ENCODE measurements around the gene CDHR1. TPM values are rescaled to one million over a fixed set of nuclear protein-coding genes. Genes with fewer than 3 reads are reported as not detected.
A peak's percentile ranks its signal among the peaks of the same experiment; 100 is the strongest.

CDHR1 gene
- polyA plus RNA-seq, 1 donor from 2014 or later = 1.9 TPM

DNA sequence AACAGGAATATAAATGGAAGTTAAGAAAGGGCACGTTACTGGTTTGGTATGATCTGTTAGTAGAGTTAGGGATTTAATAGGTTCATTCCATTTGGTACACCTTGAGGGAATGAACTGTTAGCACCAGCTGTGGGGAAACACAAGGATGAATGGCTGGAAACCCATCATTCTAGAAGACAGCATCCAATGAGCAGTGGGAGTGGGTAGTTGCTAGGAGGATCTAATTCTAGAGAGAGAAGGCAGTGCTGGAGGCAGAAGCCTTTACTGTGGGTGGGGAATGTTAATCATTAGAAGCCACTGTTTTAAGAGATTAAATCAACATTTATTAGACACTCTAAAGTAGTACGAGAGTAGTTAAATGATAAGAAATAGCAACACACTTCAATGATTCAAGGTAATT, 36.3 kb upstream of the CDHR1 start:
- no peak overlapping the region for H2AFZ ChIP-seq (ENCODE audit: low read depth, low read length)
- no peak overlapping the region for H3K4me2 ChIP-seq (ENCODE audit: low read length)
- no peak overlapping the region for H3K4me3 ChIP-seq (ENCODE audit: low read length)
- no peaks in the 10 kb centered on the region for H3K79me2 ChIP-seq (replicated peaks; ENCODE audit: insufficient read depth, low read length)
- H3F3A ChIP-seq (ENCODE audit: insufficient read depth, low read length, poor library complexity, severe bottlenecking) = no peaks in the 10 kb centered on the region
- H4K20me1 ChIP-seq (ENCODE audit: insufficient read depth) = no peaks in the 10 kb centered on the region
- no peaks in the 10 kb centered on the region for H3K27me3 ChIP-seq (ENCODE audit: insufficient read depth, low read depth, low read length)
- TF ChIP-seq TAF1 (IDR thresholded peaks at IDR 0.05; ENCODE audit: low read depth) = no peak
- no peak for TF ChIP-seq RAD21 (conservative IDR thresholded peaks at IDR 0.05)
- H3K27ac ChIP-seq (ENCODE audit: low read length) = no peak overlapping the region
- H3K9me2 ChIP-seq (ENCODE audit: insufficient read depth, low read length) = no peaks in the 10 kb centered on the region
- no peak overlapping the region for H3K9ac ChIP-seq (ENCODE audit: low read length)
- no peaks in the 10 kb centered on the region for H3K36me3 ChIP-seq (ENCODE audit: insufficient read depth, low read length)
- H3K9me3 ChIP-seq (ENCODE audit: low read length) = no peaks in the 10 kb centered on the region

DNA sequence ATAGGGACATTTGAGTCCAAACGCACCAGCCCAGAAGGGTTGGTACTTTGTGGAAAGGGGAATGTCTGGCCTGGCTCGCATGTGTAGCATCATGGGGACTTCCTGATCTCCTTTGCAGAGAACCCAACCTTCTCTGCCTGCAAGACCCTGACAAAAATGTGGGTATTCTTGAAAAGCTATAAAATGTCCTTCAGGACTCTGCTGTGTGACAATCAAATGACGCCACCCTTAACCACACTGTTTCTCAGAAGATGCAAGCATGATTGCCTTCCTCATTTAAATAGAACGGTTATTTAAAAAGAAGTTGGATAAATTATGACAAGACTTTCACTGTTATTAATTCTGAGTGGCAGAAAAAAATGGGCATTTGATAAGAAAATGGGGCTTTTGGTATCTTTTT, 35.8 kb upstream of the CDHR1 start:
- H3F3A ChIP-seq (ENCODE audit: insufficient read depth, low read length, poor library complexity, severe bottlenecking) = no peaks in the 10 kb centered on the region
- no peak overlapping the region for H3K4me3 ChIP-seq (ENCODE audit: low read length)
- H3K36me3 ChIP-seq (ENCODE audit: insufficient read depth, low read length) = no peaks in the 10 kb centered on the region
- H3K79me2 ChIP-seq (replicated peaks; ENCODE audit: insufficient read depth, low read length) = no peaks in the 10 kb centered on the region
- no peak overlapping the region for H3K27ac ChIP-seq (ENCODE audit: low read length)
- H3K9me3 ChIP-seq (ENCODE audit: low read length) = no peaks in the 10 kb centered on the region
- no peaks in the 10 kb centered on the region for H3K9me2 ChIP-seq (ENCODE audit: insufficient read depth, low read length)
- H4K20me1 ChIP-seq (ENCODE audit: insufficient read depth) = no peaks in the 10 kb centered on the region
- H3K4me2 ChIP-seq (ENCODE audit: low read length) = no peak overlapping the region
- no peak overlapping the region for H2AFZ ChIP-seq (ENCODE audit: low read depth, low read length)
- H3K27me3 ChIP-seq (ENCODE audit: insufficient read depth, low read depth, low read length) = no peaks in the 10 kb centered on the region
- TF ChIP-seq, protein P1, sequence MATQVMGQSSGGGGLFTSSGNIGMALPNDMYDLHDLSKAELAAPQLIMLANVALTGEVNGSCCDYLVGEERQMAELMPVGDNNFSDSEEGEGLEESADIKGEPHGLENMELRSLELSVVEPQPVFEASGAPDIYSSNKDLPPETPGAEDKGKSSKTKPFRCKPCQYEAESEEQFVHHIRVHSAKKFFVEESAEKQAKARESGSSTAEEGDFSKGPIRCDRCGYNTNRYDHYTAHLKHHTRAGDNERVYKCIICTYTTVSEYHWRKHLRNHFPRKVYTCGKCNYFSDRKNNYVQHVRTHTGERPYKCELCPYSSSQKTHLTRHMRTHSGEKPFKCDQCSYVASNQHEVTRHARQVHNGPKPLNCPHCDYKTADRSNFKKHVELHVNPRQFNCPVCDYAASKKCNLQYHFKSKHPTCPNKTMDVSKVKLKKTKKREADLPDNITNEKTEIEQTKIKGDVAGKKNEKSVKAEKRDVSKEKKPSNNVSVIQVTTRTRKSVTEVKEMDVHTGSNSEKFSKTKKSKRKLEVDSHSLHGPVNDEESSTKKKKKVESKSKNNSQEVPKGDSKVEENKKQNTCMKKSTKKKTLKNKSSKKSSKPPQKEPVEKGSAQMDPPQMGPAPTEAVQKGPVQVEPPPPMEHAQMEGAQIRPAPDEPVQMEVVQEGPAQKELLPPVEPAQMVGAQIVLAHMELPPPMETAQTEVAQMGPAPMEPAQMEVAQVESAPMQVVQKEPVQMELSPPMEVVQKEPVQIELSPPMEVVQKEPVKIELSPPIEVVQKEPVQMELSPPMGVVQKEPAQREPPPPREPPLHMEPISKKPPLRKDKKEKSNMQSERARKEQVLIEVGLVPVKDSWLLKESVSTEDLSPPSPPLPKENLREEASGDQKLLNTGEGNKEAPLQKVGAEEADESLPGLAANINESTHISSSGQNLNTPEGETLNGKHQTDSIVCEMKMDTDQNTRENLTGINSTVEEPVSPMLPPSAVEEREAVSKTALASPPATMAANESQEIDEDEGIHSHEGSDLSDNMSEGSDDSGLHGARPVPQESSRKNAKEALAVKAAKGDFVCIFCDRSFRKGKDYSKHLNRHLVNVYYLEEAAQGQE (IDR thresholded peaks at IDR 0.05; ENCODE audit: borderline replicate concordance) = no peak
- no peak overlapping the region for H3K9ac ChIP-seq (ENCODE audit: low read length)

DNA sequence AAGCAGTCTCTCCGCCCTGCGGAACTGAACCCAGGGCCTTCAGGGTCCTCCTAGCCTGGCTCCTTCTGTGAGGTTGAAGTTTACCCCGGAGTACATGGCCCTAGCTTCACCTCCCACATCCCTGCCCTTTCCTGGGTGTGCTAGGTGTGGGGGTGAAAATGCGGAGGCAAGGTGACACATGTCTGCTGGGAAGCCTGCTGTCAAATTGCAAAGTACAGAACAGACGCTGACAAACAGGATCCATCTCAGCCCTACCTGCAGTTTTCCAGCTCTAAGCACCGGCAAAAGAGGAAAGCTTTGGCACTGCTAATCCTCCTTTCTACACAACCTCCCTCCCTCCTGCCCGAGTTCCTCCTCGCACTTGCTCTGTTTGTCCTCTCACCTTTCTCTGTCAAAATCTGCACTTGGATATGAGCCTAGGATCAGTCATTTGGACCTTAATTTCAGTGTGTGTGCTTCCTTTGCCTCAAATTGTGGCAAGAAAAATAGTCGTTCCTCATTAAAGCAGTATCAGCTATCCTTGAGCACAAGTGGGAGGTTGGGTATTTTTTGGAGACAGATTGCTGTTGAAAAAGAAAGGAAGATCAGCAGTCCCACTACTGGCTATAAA, 35.2 kb upstream of the CDHR1 start:
- H3K4me2 ChIP-seq (ENCODE audit: low read length) = no peak overlapping the region
- H3K27me3 ChIP-seq (ENCODE audit: insufficient read depth, low read depth, low read length) = no peaks in the 10 kb centered on the region
- no peak overlapping the region for H3K9ac ChIP-seq (ENCODE audit: low read length)
- H3K79me2 ChIP-seq (replicated peaks; ENCODE audit: insufficient read depth, low read length) = no peaks in the 10 kb centered on the region
- H4K20me1 ChIP-seq (ENCODE audit: insufficient read depth) = no peaks in the 10 kb centered on the region
- TF ChIP-seq RAD21 (conservative IDR thresholded peaks at IDR 0.05) (no peak), POLR2AphosphoS5 (IDR thresholded peaks at IDR 0.05) (no peak), EZH2 (IDR thresholded peaks at IDR 0.05; ENCODE audit: borderline replicate concordance, insufficient read depth, low read length, poor library complexity, severe bottlenecking) (no peak), SMC3 (conservative IDR thresholded peaks at IDR 0.05; ENCODE audit: poor library complexity) (no peak), TAF1 (IDR thresholded peaks at IDR 0.05; ENCODE audit: low read depth) (no peak), EP300 (conservative IDR thresholded peaks at IDR 0.05; ENCODE audit: poor library complexity, severe bottlenecking) (no peak), MXI1 (conservative IDR thresholded peaks at IDR 0.05; ENCODE audit: poor library complexity, severe bottlenecking) (no peak)
- TF ChIP-seq, protein P2, sequence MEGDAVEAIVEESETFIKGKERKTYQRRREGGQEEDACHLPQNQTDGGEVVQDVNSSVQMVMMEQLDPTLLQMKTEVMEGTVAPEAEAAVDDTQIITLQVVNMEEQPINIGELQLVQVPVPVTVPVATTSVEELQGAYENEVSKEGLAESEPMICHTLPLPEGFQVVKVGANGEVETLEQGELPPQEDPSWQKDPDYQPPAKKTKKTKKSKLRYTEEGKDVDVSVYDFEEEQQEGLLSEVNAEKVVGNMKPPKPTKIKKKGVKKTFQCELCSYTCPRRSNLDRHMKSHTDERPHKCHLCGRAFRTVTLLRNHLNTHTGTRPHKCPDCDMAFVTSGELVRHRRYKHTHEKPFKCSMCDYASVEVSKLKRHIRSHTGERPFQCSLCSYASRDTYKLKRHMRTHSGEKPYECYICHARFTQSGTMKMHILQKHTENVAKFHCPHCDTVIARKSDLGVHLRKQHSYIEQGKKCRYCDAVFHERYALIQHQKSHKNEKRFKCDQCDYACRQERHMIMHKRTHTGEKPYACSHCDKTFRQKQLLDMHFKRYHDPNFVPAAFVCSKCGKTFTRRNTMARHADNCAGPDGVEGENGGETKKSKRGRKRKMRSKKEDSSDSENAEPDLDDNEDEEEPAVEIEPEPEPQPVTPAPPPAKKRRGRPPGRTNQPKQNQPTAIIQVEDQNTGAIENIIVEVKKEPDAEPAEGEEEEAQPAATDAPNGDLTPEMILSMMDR (IDR thresholded peaks at IDR 0.05; ENCODE audit: poor library complexity, severe bottlenecking) = no peak
- TF ChIP-seq, protein P1 (IDR thresholded peaks at IDR 0.05; ENCODE audit: borderline replicate concordance) = no peak
- no peak overlapping the region for H3K27ac ChIP-seq (ENCODE audit: low read length)
- H3K36me3 ChIP-seq (ENCODE audit: insufficient read depth, low read length) = no peaks in the 10 kb centered on the region
- no peaks in the 10 kb centered on the region for H3F3A ChIP-seq (ENCODE audit: insufficient read depth, low read length, poor library complexity, severe bottlenecking)
- no peaks in the 10 kb centered on the region for H3K9me3 ChIP-seq (ENCODE audit: low read length)
- no peaks in the 10 kb centered on the region for H3K9me2 ChIP-seq (ENCODE audit: insufficient read depth, low read length)
- no peak overlapping the region for H3K4me3 ChIP-seq (ENCODE audit: low read length)
- H2AFZ ChIP-seq (ENCODE audit: low read depth, low read length) = peak overlapping the region; percentile 24
